Caki2 (cell line): ENCODE results near the gene COL20A1. TPM values are rescaled to one million over a fixed set of nuclear protein-coding genes. Genes with fewer than 3 reads are reported as not detected.
"Not testable (repeated sequence)": the region's sequence is repeated elsewhere in the genome, so short reads cannot be mapped to it uniquely, and the experiment has no call there.

Experiments
- DNase-seq: peaks from one replicate; pipeline ENCODE4 v3.0.0-alpha.2; 2015; ENCODE audit warnings: low read depth
- in situ Hi-C: cut with HindIII; loops from 2 replicates; pipeline ENCODE4 v1.10.0; 2016; ENCODE audit warnings: low sequenced_read_pairs, low pct_unique_long_range_greater_than_20kb, mixed read lengths
- total RNA-seq: library from RNA; depleted of rRNA; stranded (reverse); fragments of >200 nt; shearing (Covaris generic); gene quantifications from 2 replicates; pipeline ENCODE4 v1.2.3, GENCODE V29; 2014; ENCODE audit warnings: low replicate concordance

Gene COL20A1
- total RNA-seq, 1 experiment from 2014 or later, result 0.14 TPM

GRCh38 chr20:63334356-63334755 is 41.4 kb downstream of the COL20A1 start:
- in situ Hi-C loops, result no loop called here

GRCh38 chr20:63335060-63335459 is 42.1 kb downstream of the COL20A1 start:
- DNase-seq, in situ Hi-C loops: not testable (repeated sequence)

More at GRCh38 chr20:63334356-63334755, 41.4 kb downstream of the COL20A1 start:
- DNase-seq, result no peak

- no peak for DNase-seq
- in situ Hi-C loops, result no loop called here
These were observed 42.7 kb downstream of the COL20A1 start for GRCh38 chr20:63335711-63336110.

GRCh38 chr20:63336232-63336752 is 43.3 kb downstream of the COL20A1 start:
- no peak for DNase-seq
- in situ Hi-C loops, result no loop called here

GRCh38 chr20:63337786-63338420 is 44.9 kb downstream of the COL20A1 start:
- DNase-seq, result no peak
- in situ Hi-C loops, result no loop called here

- in situ Hi-C loops, DNase-seq: not testable (repeated sequence)
These were observed 46.4 kb downstream of the COL20A1 start for GRCh38 chr20:63339154-63340094.

- DNase-seq, in situ Hi-C loops: not testable (repeated sequence)
These were observed 47.2 kb downstream of the COL20A1 start for GRCh38 chr20:63340158-63340688.

- in situ Hi-C loops, result no loop called here
These were observed 49.8 kb downstream of the COL20A1 start for GRCh38 chr20:63342561-63343459.

GRCh38 chr20:63343460-63344445 is 50.8 kb downstream of the COL20A1 start:
- in situ Hi-C loops, result no loop called here

More at GRCh38 chr20:63342561-63343459, 49.8 kb downstream of the COL20A1 start:
- DNase-seq, result no peak

GRCh38 chr20:63344616-63345327 is 51.8 kb downstream of the COL20A1 start:
- DNase-seq, result no peak
- in situ Hi-C loops, result no loop called here

More at GRCh38 chr20:63343460-63344445, 50.8 kb downstream of the COL20A1 start:
- DNase-seq, result no peak

GRCh38 chr20:63345328-63346100 is 52.5 kb downstream of the COL20A1 start:
- DNase-seq, result no peak
- in situ Hi-C loops, result no loop called here

- in situ Hi-C loops, result no loop called here
- no peak for DNase-seq
These were observed 53.4 kb downstream of the COL20A1 start for GRCh38 chr20:63346131-63347080.

GRCh38 chr20:63347081-63347741 is 54.2 kb downstream of the COL20A1 start:
- in situ Hi-C loops, result no loop called here
- DNase-seq, result no peak
